Fibroblast of the conjunctiva (primary cell): ENCODE measurements around the gene CTNNA2.

Source experiments
- DNase-seq: peaks from one replicate; pipeline ENCODE4 v3.0.0-alpha.2; 2010; ENCODE audit warnings: low read depth

Gene CTNNA2

GRCh38 chr2:79935046-79935732, 422.3 kb downstream of the CTNNA2 start:
- DNase-seq, result no peak

GRCh38 chr2:79935771-79936657, 423.2 kb downstream of the CTNNA2 start:
- peak; percentile 62 for DNase-seq

- no peak for DNase-seq
Measured at GRCh38 chr2:79936715-79937114, 423.9 kb downstream of the CTNNA2 start.

- DNase-seq, result no peak
Measured at GRCh38 chr2:79938648-79939047, 425.8 kb downstream of the CTNNA2 start.

GRCh38 chr2:79940364-79940763, 427.5 kb downstream of the CTNNA2 start:
- DNase-seq, result no peak

GRCh38 chr2:79941179-79941578, 428.3 kb downstream of the CTNNA2 start:
- no peak for DNase-seq

- DNase-seq, result no peak
Measured at GRCh38 chr2:79944205-79944604, 431.4 kb downstream of the CTNNA2 start.

GRCh38 chr2:79945653-79946445, 433.0 kb downstream of the CTNNA2 start:
- DNase-seq, result no peak

GRCh38 chr2:79947751-79948150, 434.9 kb downstream of the CTNNA2 start:
- no peak for DNase-seq

GRCh38 chr2:79950526-79950925, 437.7 kb downstream of the CTNNA2 start:
- no peak for DNase-seq

- DNase-seq, result no peak
Measured at GRCh38 chr2:79952616-79953015, 439.8 kb downstream of the CTNNA2 start.

- DNase-seq, result no peak
Measured at GRCh38 chr2:79960035-79960434, 447.2 kb downstream of the CTNNA2 start.

GRCh38 chr2:79960519-79960918, 447.7 kb downstream of the CTNNA2 start:
- DNase-seq, result no peak

- DNase-seq, result no peak
Measured at GRCh38 chr2:79964966-79965365, 452.1 kb downstream of the CTNNA2 start.

GRCh38 chr2:79966369-79966768, 453.5 kb downstream of the CTNNA2 start:
- no peak for DNase-seq

GRCh38 chr2:79966882-79967281, 454.0 kb downstream of the CTNNA2 start:
- no peak for DNase-seq

GRCh38 chr2:79971807-79972206, 459.0 kb downstream of the CTNNA2 start:
- no peak for DNase-seq

GRCh38 chr2:79972661-79973060, 459.8 kb downstream of the CTNNA2 start:
- no peak for DNase-seq

- no peak for DNase-seq
Measured at GRCh38 chr2:79975791-79976565, 463.1 kb downstream of the CTNNA2 start.

GRCh38 chr2:79977792-79978191, 464.9 kb downstream of the CTNNA2 start:
- no peak for DNase-seq

- DNase-seq, result no peak
Measured at GRCh38 chr2:79980116-79980515, 467.3 kb downstream of the CTNNA2 start.

- no peak for DNase-seq
Measured at GRCh38 chr2:79980816-79981215, 468.0 kb downstream of the CTNNA2 start.
